SH-SY5Y (cell line): ENCODE results near the gene STXBP3.

Experiments
- GATA2 ChIP-seq: IDR thresholded peaks from 2 replicates; pipeline ENCODE4 v1.6.1; 2011; ENCODE audit warnings: mild to moderate bottlenecking, low read depth, low read length
- GATA3 ChIP-seq: IDR thresholded peaks from 2 replicates; pipeline ENCODE4 v1.6.1; 2011; ENCODE audit warnings: low read depth, mild to moderate bottlenecking, low read length, moderate library complexity

DNA sequence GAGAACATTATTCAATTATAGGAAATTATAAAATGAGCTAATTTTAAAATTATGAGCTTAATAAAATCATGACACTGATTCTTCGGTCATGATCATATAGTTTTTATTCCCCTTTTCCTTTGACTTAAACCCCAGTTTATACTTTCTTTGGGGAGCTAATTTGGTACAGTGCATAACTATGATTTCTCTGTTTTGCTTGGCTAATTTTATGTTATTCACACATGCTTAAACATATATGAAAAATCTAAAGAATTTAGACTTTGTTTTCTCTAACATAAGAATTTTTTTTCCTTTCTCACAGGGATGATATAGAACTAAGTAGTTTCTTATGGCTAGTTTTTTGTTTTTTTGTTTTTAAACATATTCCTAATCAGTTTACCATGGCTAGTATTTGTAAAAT lies 52.5 kb downstream of the STXBP3 start:
- TF ChIP-seq GATA3 = no peak
- TF ChIP-seq GATA2 = no peak
